AG10803 (cell line): ENCODE data around the gene GLIS1.
A peak's percentile ranks its signal among the peaks of the same experiment; 100 is the strongest.

Experiments
- DNase-seq: peaks from one replicate; pipeline ENCODE4 v3.0.0; 2010; ENCODE audit warnings: low read depth
- H3K4me3 ChIP-seq: 2 replicates; pipeline ENCODE4 v1.5.1; 2011; ENCODE audit warnings: mild to moderate bottlenecking, low read length, control low read depth
- CTCF ChIP-seq: conservative IDR thresholded peaks from 2 replicates; pipeline ENCODE4 v1.5.1; 2011; ENCODE audit warnings: mild to moderate bottlenecking, low read length, control low read depth, inconsistent platforms

Gene GLIS1

DNA sequence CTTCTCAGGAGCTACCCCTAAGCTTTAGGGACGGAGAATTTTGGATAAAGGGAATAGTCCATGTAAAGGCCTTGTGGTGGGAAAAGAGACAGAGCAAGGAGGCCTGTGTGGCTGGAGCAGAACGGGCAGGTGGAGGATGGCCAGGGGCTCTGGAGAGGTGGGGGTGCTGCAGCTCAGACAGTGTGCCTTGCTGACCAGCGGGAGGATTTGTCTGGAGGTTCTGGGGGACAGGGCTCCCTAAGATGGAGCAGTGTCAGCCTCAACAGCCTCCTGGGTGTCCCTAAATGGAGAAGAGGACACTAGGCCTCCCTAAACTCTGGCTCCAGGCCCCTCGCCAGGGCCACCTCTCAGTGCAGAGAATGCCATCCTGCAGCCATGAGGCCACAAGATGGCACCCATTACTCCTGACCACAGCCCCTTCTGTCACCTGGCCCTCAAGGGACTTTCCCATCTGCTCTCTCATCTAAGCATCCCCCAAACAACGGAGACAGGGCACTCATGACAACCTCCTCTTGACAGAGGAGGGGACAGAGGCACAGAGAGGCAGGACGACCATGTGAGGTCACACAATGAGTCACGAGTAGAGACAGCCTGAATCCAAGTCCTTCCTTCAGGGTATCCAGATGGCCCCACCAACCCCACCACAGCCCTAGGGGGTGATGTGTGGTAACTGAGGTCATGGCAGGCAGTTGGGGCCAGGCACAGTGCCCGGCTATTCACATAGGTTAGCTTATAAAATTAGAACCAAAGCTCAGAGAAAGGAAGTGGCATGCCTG, 185.0 kb downstream of the GLIS1 start:
- no peak for DNase-seq
- TF ChIP-seq CTCF: no peak
- H3K4me3 ChIP-seq: no peak overlapping the region

DNA sequence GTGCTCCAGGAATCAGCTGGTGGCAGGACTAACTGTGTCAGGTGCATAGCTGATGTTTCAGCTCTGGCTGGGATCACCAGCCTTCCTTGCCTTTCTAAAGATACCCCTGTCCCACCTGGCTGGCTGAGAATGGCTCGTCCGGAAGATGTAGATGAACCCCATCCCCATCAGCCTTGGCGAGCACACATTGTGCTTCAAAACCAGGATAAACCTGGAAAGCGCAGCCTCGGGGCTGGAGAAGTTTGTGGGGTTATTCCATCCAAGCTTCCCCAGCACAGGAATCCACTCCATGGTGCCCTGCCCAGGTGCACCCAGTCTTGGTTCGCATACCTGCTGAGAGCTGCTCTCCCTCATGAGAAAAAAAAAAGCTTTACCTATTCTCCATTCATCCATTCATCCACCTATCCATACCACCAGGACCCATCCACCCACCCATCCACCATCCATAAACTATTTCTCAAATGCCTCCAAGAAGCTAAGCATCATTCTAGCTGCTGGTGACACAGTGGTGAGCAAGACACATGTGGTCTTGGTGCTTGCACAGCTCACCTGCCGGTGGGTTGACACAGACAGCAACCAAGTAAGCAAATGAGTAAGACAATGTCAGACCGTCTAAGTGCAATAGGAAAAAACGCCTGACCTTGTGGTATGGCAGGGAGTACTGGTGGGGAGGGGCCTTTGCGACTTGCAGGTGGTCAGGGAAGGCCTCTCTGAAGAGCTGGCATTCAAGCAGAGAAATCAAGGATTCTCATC, 185.8 kb downstream of the GLIS1 start:
- no peak for DNase-seq
- H3K4me3 ChIP-seq: no peak overlapping the region
- TF ChIP-seq CTCF: no peak

- no peak for TF ChIP-seq CTCF
- DNase-seq: peak; percentile 15
- no peak overlapping the region for H3K4me3 ChIP-seq
Observed at GRCh38 chr1:53552146-53552861, 186.7 kb downstream of the GLIS1 start.

DNA sequence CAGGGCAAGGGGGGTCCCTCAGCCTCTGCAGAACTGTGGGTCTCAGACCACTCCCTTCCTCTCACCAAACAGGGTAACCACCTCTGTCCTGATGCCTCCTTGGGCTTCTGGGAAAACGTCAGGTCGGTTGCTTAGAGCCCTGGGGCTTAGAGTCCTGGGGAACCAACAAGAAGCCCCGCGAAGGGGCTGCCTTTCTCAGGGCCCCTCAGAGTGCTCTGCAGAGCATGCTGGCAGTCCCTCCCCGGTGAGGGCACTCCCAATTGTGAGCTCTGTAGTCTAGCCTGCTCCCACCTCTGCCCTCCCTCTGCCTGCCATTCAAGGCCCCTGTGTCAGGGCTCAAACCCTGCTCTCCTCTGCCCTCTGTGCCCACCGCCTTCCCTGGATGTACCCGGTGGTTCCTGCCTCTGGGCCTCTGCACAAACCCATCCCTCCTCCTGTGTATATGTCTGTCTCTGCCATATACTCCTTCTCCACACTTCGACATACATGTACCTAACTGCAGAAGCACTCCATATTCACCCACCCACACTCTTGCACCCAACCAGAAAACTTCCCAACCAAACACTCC, 187.5 kb downstream of the GLIS1 start:
- TF ChIP-seq CTCF: no peak

GRCh38 chr1:53550201-53550741, 188.7 kb downstream of the GLIS1 start:
- no peak for TF ChIP-seq CTCF
- DNase-seq: peak; percentile 63
- H3K4me3 ChIP-seq: no peak overlapping the region

More for the DNA sequence above, 187.5 kb downstream of the GLIS1 start:
- no peak for DNase-seq
- H3K4me3 ChIP-seq: no peak overlapping the region

GRCh38 chr1:53549781-53550180, 189.2 kb downstream of the GLIS1 start:
- TF ChIP-seq CTCF: no peak
- H3K4me3 ChIP-seq: no peak overlapping the region
- no peak for DNase-seq
